Measurements from ENCODE around the gene FHOD3.

FHOD3 gene

DNA sequence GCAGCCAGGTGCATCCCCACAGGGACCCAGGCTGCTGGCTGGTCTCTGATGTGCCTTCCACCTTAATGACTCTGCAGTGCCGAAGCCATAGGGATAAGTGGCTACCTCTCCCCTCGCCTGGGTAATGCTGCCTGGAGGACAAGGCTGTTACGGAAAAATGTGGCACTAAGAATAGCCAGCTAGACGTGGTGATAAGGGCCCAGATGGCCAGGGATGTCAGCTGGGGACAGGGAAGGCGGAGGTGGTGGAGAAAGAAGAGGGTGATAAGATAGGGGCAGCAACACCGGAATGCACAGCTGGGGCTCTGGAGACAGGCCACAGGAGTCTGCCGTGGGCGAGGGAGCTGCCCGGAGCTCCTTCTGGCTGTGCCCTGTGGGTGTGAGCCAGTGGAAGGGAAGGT, 170.6 kb downstream of the FHOD3 start:
- TF ChIP-seq, protein P1, sequence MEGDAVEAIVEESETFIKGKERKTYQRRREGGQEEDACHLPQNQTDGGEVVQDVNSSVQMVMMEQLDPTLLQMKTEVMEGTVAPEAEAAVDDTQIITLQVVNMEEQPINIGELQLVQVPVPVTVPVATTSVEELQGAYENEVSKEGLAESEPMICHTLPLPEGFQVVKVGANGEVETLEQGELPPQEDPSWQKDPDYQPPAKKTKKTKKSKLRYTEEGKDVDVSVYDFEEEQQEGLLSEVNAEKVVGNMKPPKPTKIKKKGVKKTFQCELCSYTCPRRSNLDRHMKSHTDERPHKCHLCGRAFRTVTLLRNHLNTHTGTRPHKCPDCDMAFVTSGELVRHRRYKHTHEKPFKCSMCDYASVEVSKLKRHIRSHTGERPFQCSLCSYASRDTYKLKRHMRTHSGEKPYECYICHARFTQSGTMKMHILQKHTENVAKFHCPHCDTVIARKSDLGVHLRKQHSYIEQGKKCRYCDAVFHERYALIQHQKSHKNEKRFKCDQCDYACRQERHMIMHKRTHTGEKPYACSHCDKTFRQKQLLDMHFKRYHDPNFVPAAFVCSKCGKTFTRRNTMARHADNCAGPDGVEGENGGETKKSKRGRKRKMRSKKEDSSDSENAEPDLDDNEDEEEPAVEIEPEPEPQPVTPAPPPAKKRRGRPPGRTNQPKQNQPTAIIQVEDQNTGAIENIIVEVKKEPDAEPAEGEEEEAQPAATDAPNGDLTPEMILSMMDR (IDR thresholded peaks at IDR 0.05; ENCODE audit: low read depth, low read length, missing control alignments), result no peak
- no peak for DNase-seq (ENCODE audit: extremely low read depth, low read depth)
- H3K4me3 ChIP-seq (replicated peaks; ENCODE audit: low read depth, low read length), result no peak overlapping the region

DNA sequence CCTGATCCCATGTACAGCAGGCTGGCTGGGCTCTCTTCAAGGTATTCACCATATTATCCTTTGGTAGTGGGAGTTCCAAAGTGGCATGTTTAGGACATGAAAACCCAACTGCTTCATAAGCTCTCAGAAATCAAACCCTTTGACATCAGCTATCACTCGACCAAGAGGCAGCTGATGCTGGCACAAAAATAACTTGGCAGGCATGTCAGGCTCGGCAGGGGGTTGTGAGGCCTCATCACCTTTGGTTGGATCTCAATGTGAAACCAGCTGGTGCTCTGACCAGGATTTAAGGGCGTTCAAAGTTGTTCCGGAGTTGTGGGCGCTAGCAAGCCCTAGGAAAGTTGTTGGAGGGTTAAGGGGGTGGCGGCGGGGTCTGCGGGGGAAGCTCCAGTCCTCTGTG, 171.9 kb downstream of the FHOD3 start:
- DNase-seq (ENCODE audit: extremely low read depth, low read depth), result no peak
- TF ChIP-seq, protein P1 (IDR thresholded peaks at IDR 0.05; ENCODE audit: low read depth, low read length, missing control alignments), result no peak
- H3K4me3 ChIP-seq (replicated peaks; ENCODE audit: low read depth, low read length), result no peak overlapping the region

DNA sequence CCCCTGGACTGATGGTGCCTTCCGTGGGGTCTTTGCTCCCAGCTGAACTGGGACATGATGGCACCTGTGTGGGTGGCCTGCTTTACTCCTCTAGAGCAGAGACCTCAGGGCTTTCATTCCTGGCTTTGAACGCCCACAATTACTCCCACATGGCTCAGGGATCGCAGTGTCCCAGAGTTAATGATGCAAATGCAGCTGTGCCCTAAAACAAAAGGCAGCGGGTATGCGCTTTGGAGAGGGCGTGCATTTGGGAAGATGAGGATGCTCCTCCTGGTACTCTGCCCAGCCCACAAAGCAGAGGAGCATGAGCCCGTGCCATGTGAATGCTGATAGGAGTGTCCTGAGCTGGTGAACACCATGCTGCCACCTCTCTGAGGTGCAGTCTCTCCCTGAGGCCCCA, 173.4 kb downstream of the FHOD3 start:
- TF ChIP-seq, protein P1 (IDR thresholded peaks at IDR 0.05; ENCODE audit: low read depth, low read length, missing control alignments), result no peak
- H3K4me3 ChIP-seq (replicated peaks; ENCODE audit: low read depth, low read length), result no peak overlapping the region
- DNase-seq (ENCODE audit: extremely low read depth, low read depth), result no peak

DNA sequence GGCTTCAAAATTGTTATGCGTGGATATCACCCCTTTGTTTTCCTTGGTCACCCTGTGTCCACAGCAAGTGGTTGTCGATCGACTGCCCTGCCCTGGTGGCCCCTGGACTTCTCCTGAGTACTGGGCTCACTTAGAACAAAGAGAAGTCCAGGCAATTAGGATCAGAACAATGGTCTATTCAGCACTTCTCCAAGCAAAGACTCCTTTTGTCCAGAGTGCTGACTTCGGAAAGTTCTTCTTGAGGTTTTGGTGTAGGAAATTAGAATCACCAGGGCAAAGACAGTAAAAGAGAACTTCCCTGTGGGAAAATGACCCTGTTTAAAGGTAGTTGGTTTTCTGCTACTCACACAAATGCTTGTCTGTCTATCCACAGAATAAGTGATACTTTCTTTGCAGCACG, 173.9 kb downstream of the FHOD3 start:
- H3K4me3 ChIP-seq (replicated peaks; ENCODE audit: low read depth, low read length), result no peak overlapping the region
- no peak for DNase-seq (ENCODE audit: extremely low read depth, low read depth)
- TF ChIP-seq, protein P1 (IDR thresholded peaks at IDR 0.05; ENCODE audit: low read depth, low read length, missing control alignments), result no peak

DNA sequence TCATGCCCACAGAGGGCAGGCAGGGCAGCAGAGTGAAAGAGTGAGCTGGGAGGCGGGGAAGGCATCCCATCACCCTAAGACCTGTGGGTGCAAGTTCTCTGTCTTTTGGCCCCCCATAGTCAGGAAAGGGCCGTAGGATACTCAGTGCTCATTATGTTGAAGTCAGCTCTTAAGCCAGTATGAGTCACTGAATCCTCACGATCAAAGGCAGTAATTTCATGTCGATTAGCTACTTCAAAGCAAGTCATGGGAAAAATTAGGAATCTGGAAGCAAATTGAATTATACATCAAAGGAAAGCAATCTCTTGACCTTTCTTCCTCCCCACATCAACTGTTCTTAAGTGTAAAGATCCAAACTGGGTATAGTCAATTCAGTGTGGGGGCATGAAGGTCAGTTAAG, 178.9 kb downstream of the FHOD3 start:
- TF ChIP-seq, protein P1 (IDR thresholded peaks at IDR 0.05; ENCODE audit: low read depth, low read length, missing control alignments), result no peak
- no peak for DNase-seq (ENCODE audit: extremely low read depth, low read depth)
- H3K4me3 ChIP-seq (replicated peaks; ENCODE audit: low read depth, low read length), result no peak overlapping the region

DNA sequence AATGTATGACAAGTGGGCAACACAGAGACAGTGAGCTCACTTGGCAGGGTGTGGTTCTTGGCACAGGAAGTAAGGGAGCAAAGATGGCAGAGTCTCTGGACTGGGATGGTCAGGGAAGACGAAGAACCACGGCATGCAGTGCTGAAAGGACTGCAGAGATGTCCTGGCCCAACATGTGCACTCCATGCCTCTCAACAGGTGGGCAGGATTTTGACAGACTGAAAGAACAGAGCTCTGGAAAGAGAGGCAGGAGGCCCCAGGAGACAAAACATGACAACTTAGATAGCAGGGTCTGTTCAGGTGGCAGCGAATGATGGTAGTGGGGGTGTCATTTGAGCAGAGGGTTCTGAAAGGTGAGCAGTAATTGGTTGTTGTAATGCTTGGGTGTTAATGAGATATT, 180.3 kb downstream of the FHOD3 start:
- H3K4me3 ChIP-seq (replicated peaks; ENCODE audit: low read depth, low read length), result no peak overlapping the region
- DNase-seq (ENCODE audit: extremely low read depth, low read depth), result no peak
- TF ChIP-seq, protein P1 (IDR thresholded peaks at IDR 0.05; ENCODE audit: low read depth, low read length, missing control alignments), result no peak

DNA sequence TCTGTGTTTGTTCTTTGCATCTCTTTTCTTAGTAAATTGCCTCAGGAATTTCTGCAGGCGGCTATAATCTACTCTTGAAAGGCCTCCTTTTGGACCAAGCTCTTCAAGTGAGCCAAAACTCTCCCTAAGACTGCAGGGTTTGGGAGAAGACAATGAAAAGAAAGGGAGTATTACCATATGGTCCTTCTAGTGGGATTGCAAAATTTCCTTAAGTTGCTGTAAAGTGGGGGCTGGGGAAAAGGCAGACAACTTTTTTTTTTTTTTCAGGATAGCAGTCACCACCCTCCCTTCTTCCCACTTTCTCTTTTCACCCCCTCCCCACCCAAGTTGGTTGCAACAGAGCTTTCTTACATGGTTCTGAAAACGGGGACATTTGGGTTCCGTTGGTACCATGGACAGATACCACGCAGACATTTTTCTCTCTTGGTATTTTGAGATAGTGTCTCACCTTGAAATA, 183.7 kb downstream of the FHOD3 start:
- no peak for DNase-seq (ENCODE audit: extremely low read depth, low read depth)
- no peak overlapping the region for H3K4me3 ChIP-seq (replicated peaks; ENCODE audit: low read depth, low read length)
- TF ChIP-seq, protein P1 (IDR thresholded peaks at IDR 0.05; ENCODE audit: low read depth, low read length, missing control alignments), result no peak

Data from HFF-Myc (cell line).